GM10248 (cell line): Measurements from ENCODE around the gene ANKHD1.

Source experiments
- CTCF ChIA-PET: fragments of 300-600 bp; sonication (Branson Sonifier 250); formaldehyde crosslinking; extraction: SDS; loops from one replicate; lab custom pipeline; 2021; ENCODE audit warnings: antibody characterized with exemption; lab: Yijun Ruan, JAX
- POLR2A ChIA-PET: fragments of 350-650 bp; sonication (Branson Sonifier 250); formaldehyde crosslinking; extraction: SDS; loops from one replicate; lab custom pipeline; 2020; ENCODE audit warnings: antibody characterized with exemption; lab: Yijun Ruan, JAX
- DNase-seq: peaks from one replicate; pipeline ENCODE4 v3.0.0; 2012; ENCODE audit errors: extremely low spot score
- CTCF ChIP-seq: IDR thresholded peaks from 2 replicates; pipeline ENCODE4 v1.5.1; 2012; ENCODE audit warnings: mild to moderate bottlenecking, low read depth; ENCODE audit errors: extremely low read depth, missing control alignments, control extremely low read depth

ANKHD1 gene

GRCh38 chr5:140363631-140364471, 37.8 kb upstream of the ANKHD1 start:
- DNase-seq: peak; percentile 15
- POLR2A ChIA-PET: no interaction called here
- TF ChIP-seq CTCF: no peak
- CTCF ChIA-PET: interaction anchor here (0.6 to 12.8 kb wide), 47 partner anchors 9 to 362 kb away, joined by 3 to 205 read pairs (median 4); partner anchors contain the start of genes ANKHD1, EIF4EBP3, HARS1 and HARS2

- DNase-seq: no peak
- ChIA-PET POLR2A (no interaction called here), CTCF (interaction anchor here (0.7 to 12.8 kb wide), 19 partner anchors 8 to 356 kb away, joined by 3 to 205 read pairs (median 6); partner anchors contain the start of genes EIF4EBP3, HARS1, HARS2 and HBEGF)
- TF ChIP-seq CTCF: no peak
Measured at GRCh38 chr5:140364472-140364765, 37.2 kb upstream of the ANKHD1 start.

GRCh38 chr5:140365282-140365681, 36.4 kb upstream of the ANKHD1 start:
- no peak for TF ChIP-seq CTCF
- POLR2A ChIA-PET: no interaction called here
- CTCF ChIA-PET: interaction anchor here (0.8 to 12.8 kb wide), 8 partner anchors 7 to 282 kb away, joined by 3 to 205 read pairs (median 8); partner anchors contain the start of genes HBEGF, IK and NDUFA2
- no peak for DNase-seq

GRCh38 chr5:140365941-140366340, 35.7 kb upstream of the ANKHD1 start:
- DNase-seq: no peak
- ChIA-PET CTCF (interaction anchor here (1.1 to 12.8 kb wide), 7 partner anchors 13 to 354 kb away, joined by 3 to 205 read pairs (median 9); partner anchors contain the start of gene HBEGF), POLR2A (interaction anchor here (0.6 kb wide), 3 partner anchors 285 to 727 kb away, joined by 3 read pairs; no protein-coding TSS in a partner anchor)
- no peak for TF ChIP-seq CTCF

GRCh38 chr5:140366589-140367255, 34.9 kb upstream of the ANKHD1 start:
- ChIA-PET CTCF (interaction anchor here (1.1 to 12.8 kb wide), 7 partner anchors 8 to 353 kb away, joined by 4 to 205 read pairs (median 10); partner anchors contain the start of gene HBEGF), POLR2A (interaction anchor here (0.6 kb wide), 2 partner anchors 284 to 728 kb away, joined by 3 read pairs; no protein-coding TSS in a partner anchor)

More at GRCh38 chr5:140366589-140367255, 34.9 kb upstream of the ANKHD1 start:
- no peak for TF ChIP-seq CTCF
- DNase-seq: no peak
